GM12864 (cell line): Measurements from ENCODE around the gene BRMS1L.
A peak's percentile ranks its signal among the peaks of the same experiment; 100 is the strongest.
"Not testable (repeated sequence)": the region's sequence is repeated elsewhere in the genome, so short reads cannot be mapped to it uniquely, and the experiment has no call there.

Source experiments
- DNase-seq: peaks from one replicate; pipeline ENCODE4 v3.0.0-alpha.2; 2011; ENCODE audit warnings: low read depth
- H3K4me3 ChIP-seq: 2 replicates; pipeline ENCODE4 v1.5.1; 2011; ENCODE audit warnings: mild to moderate bottlenecking, low read depth, low read length, control low read depth
- TF ChIP-seq, protein P1 (sequence below): IDR thresholded peaks from 2 replicates; pipeline ENCODE4 v1.5.1; 2011; ENCODE audit warnings: low read depth, mild to moderate bottlenecking, moderate library complexity, low read length, control low read depth, inconsistent platforms; ENCODE audit errors: missing control alignments

Gene BRMS1L

GRCh38 chr14:35825968-35826217 lies 245 bp upstream of the BRMS1L start:
- H3K4me3 ChIP-seq = peak overlapping the region; percentile 71
- TF ChIP-seq, protein P1, sequence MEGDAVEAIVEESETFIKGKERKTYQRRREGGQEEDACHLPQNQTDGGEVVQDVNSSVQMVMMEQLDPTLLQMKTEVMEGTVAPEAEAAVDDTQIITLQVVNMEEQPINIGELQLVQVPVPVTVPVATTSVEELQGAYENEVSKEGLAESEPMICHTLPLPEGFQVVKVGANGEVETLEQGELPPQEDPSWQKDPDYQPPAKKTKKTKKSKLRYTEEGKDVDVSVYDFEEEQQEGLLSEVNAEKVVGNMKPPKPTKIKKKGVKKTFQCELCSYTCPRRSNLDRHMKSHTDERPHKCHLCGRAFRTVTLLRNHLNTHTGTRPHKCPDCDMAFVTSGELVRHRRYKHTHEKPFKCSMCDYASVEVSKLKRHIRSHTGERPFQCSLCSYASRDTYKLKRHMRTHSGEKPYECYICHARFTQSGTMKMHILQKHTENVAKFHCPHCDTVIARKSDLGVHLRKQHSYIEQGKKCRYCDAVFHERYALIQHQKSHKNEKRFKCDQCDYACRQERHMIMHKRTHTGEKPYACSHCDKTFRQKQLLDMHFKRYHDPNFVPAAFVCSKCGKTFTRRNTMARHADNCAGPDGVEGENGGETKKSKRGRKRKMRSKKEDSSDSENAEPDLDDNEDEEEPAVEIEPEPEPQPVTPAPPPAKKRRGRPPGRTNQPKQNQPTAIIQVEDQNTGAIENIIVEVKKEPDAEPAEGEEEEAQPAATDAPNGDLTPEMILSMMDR = no peak
- no peak for DNase-seq

- peak overlapping the region; percentile 71 for H3K4me3 ChIP-seq
- TF ChIP-seq, protein P1 = no peak
- no peak for DNase-seq
Observed at GRCh38 chr14:35826952-35827416, 846 bp downstream of the BRMS1L start.

- peak overlapping the region; percentile 71; the same call in 1 of the 2 replicates for H3K4me3 ChIP-seq
- no peak for DNase-seq
- TF ChIP-seq, protein P1 = no peak
Observed at GRCh38 chr14:35827678-35828472, 1.7 kb downstream of the BRMS1L start.

DNA sequence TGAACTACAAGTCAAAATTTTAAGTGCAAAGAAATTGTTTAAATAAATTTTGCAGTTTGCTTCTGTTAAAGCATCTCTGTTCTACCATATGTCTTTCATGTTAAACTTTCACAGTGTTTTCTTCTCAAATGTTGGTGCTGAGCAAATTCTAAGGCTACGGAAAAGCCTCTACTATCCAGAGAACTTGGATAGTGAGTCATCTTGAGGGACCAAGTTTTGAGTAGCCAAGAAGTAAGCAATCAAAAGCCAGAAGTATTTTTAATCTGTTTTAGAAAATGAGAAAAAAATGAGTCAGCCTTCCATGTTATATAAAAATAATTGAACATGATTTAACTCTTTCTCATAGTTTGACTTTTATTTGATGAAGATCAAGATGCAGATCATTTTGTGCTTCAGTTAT lies 3.3 kb downstream of the BRMS1L start:
- TF ChIP-seq, protein P1 = no peak
- no peak for DNase-seq
- no peak overlapping the region for H3K4me3 ChIP-seq

DNA sequence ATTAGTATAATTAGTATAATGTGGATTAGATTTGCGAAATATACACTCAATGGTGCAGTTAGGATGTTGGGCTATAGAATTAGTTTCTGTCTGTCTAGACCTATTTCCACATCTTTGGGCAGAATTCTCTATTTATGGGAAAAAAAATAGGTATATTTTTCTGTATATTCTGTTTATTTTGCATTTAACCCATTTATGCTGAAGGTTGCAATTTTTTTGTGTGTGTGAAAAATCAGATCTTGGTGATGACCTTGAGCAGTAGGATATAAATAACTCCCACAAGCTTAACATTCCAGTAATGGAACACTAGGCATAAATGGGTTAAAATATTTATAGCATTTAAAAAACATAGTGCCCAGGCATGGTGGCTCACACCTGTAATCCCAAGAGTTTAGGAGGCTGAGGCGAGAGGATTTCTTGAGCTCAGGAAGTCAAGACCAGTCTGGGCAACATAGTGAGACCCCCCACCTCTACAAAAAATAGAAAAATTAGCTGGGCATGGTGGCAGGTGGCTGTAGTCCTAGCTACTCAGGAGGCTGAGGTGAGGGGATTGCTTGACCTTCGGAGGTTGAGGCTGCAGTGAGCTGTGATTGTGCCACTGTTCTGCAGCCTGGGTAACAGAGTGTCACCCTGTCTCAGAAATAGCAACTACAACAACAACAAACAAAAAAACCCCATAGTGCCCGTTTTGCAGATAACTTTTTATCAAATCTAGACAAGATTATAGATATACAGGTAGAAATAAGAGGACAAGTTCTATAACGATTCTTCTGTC lies 9.3 kb downstream of the BRMS1L start:
- TF ChIP-seq, protein P1 = no peak
- no peak overlapping the region for H3K4me3 ChIP-seq
- DNase-seq = no peak

DNA sequence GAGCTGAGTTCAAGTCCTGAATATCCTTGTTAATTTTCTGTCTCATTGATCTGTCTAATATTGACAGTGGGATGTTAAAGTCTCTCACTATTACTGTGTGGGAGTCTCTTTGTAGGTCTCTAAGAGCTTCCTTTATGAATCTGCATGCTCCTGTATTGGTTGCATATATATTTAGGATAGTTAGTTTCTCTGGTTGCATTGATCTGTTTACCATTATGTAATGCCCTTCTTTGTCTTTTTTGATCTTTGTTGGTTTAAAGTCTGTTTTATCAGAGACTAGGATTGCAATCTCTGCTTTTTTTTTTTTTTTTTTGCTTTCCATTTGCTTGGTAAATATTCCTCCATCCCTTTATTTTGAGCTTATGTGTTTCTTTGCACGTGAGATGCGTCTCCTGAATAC lies 15.6 kb downstream of the BRMS1L start:
- DNase-seq, H3K4me3 ChIP-seq: not testable (repeated sequence)

DNA sequence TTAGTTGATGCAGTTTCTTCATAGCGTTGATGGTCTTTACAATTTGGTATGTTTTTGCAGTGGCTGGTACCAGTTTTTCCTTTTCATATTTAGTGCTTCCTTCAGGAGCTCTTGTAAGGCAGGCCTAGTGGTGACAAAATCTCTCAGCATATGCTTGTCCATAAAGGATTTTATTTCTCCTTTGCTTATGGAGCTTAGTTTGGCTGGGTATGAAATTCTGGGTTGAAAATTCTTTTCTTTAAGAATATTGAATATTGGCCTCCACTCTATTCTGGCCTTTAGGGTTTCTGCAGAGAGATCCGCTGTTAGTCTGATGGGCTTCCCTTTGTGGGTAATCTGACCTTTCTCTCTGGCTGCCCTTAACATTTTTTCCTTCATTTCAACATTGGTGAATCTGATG lies 16.1 kb downstream of the BRMS1L start:
- DNase-seq, H3K4me3 ChIP-seq: not testable (repeated sequence)

GRCh38 chr14:35844494-35844893 lies 18.4 kb downstream of the BRMS1L start:
- DNase-seq = no peak
- TF ChIP-seq, protein P1 = no peak
- no peak overlapping the region for H3K4me3 ChIP-seq
